DLD1 (cell line): ENCODE results near the gene HIC1.

ENCODE experiments used
- in situ Hi-C: cut with HindIII; loops from 2 replicates; pipeline ENCODE4 v1.10.0; 2017; ENCODE audit warnings: low sequenced_read_pairs

HIC1 gene

GRCh38 chr17:2071455-2072281 is 16.8 kb downstream of the HIC1 start:
- in situ Hi-C loops: no loop called here

DNA sequence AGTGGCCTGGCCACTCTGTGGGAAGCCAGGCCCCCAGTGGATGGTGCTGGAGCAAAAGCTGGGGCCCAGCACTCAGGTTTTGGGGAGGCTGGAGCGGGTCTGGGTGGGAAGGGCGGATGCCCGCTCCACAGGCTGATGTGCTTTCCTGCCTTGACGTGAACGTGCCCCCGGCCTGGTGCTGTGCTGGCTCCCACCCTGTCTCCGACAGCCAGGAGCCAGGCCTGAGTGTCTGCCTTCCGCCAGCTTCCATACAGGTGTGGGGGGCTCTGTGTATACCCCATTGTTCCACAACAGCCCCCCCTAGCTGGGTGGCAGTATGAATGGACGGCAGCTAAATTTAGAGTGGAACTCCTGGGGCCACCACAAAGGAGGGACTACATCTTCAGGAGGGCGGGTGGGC is 20.0 kb downstream of the HIC1 start:
- in situ Hi-C loops: no loop called here

DNA sequence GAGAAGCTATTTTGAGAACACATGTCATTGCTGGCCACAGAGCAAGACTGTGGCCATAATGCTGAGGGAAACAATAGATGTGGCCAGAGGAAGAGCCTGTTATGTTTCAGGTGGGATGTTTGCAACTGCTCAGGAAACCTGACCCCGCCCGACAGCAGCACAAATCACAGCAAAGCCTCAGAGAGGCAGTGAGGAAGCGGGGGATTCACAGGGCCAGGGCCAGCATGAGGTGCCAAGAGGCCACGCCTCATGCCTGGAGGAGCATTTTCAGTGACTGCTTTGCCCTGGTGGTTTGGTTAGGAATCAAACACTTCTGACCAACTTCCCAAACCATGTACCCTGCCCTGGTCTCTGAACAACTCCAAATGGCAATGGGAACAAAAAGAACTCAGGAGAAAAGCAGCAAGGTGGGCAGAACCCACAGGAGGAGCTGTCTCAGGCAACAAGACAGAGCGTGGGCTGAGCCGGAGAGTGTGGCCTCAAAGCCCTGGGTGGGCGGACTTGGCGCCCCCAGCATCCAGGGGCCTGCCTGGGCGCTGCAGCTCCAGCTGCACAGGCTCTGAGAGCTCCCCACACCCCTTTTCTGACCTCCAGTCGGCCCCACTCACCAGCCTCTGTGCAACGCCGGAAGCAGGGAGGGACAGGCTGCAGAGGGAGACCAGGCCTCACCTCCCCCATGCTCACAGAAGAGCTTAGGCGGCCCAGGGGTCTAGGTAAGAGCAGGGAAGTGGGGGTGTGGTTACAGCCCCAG is 20.6 kb downstream of the HIC1 start:
- in situ Hi-C loops: no loop called here

- in situ Hi-C loops: no loop called here
Observed at GRCh38 chr17:2076087-2076984, 21.4 kb downstream of the HIC1 start.

DNA sequence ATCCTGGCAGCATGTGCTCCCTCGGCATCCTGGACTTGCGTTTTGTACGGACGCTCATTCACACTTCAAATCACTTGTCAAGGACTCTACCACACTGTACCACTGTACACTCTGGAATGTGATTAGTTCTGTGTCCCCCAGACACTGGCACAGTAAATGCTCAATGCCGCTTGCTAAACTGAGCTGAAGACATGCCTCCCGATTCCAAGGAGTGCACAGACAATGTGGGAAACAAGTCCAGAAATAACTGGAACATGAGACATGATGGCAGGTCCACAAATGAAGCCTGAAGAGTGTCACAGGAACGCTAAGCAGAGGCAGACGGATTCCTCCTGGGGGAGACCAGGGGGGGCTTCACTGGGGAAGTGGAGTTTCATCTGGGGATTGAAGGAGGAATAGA is 22.1 kb downstream of the HIC1 start:
- in situ Hi-C loops: no loop called here

DNA sequence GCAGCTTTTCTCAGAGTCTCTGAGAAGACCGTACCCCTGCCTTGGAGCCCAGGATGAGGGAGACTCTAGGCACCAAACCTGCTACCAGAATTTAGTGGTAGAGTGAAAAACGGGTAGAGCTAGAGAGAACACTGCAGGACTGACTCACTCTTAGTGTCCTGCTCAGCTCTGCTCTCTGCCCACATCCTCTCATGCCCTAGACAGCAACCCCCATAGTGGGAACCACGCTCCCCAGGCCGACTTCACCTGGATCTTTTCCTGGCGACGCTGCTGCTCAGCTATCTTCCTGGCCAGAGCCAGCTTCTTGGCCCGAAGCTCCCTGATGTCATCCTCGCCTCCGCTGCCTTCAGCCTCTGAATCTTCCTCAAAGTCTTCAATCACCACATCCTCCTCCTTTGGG is 26.7 kb downstream of the HIC1 start:
- in situ Hi-C loops: no loop called here

- in situ Hi-C loops: no loop called here
Observed at GRCh38 chr17:2082003-2082781, 27.3 kb downstream of the HIC1 start.

- in situ Hi-C loops: no loop called here
Observed at GRCh38 chr17:2083613-2084035, 28.7 kb downstream of the HIC1 start.

- in situ Hi-C loops: no loop called here
Observed at GRCh38 chr17:2084036-2084765, 29.3 kb downstream of the HIC1 start.

- in situ Hi-C loops: no loop called here
Observed at GRCh38 chr17:2084766-2085647, 30.1 kb downstream of the HIC1 start.

DNA sequence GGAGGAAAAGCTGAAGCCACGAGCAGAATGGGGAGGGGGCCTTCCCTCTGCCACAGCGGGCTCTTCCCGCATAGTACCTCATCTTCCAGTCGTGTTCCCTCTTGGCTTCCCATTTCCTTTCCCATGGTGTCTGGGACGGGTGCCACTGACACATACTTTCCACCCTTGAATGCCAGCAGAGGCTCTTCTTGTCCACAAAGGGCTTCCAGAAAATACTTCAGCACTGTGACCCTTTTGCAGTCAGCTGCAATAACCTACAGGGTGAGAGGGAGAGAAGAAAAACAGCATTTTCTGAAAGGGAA is 30.7 kb downstream of the HIC1 start:
- in situ Hi-C loops: no loop called here

GRCh38 chr17:2086306-2086705 is 31.4 kb downstream of the HIC1 start:
- in situ Hi-C loops: no loop called here

DNA sequence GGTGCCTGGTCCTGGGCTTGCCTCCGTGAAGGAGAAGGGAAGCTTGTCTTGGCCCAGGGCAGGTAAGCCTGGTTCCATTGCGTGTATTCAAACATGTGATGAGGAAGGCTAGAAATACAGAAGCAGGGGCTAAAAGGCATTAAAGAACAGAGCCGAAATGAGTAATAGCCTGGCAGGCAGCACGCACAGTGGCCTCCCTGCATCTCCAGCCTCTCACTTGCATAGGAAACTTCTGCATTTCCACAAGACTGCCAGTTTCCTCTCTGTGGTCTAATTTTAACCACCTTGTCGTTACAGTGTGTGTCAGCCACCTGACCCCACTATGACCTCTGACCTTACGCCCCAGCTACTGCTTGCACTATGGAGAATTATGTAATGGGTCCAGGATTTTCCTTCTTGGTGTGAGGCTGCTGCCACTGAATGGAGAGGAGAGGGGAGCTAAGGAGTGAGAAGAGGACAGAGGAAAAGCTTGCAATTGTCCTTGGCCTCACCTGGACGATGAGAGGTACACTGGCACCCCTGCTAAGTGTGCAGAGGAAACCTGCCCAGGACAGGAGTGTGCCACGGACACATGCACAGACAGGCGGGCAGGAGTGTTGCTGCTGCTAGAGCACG is 32.8 kb downstream of the HIC1 start:
- in situ Hi-C loops: no loop called here

DNA sequence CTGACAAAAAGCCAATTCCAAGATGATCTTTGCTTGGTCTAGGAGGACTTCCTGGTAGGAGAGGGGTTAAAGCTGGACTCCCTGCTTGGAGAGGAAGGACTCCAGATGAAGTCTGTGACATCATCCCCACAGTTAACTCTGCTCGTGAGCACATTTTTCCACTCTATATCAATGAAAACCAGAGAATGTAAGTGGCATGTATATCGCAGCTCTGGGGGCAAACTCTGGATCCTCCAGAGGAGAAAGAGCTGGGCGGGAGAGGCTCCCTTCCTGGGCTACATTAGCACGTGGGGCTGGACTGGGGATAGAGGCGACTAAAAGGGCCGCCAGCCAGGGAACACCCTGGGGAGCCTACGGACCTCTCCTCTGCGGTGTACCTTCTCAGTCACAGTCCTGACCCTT is 34.1 kb downstream of the HIC1 start:
- in situ Hi-C loops: no loop called here

GRCh38 chr17:2090210-2090641 is 35.3 kb downstream of the HIC1 start:
- in situ Hi-C loops: no loop called here

GRCh38 chr17:2090804-2091534 is 36.1 kb downstream of the HIC1 start:
- in situ Hi-C loops: no loop called here

GRCh38 chr17:2092253-2092652 is 37.4 kb downstream of the HIC1 start:
- in situ Hi-C loops: no loop called here

GRCh38 chr17:2093349-2093748 is 38.4 kb downstream of the HIC1 start:
- in situ Hi-C loops: no loop called here
